Hematopoietic multipotent progenitor cell (in vitro differentiated cells): ENCODE results near the gene CD2AP. TPM values are rescaled to one million over a fixed set of nuclear protein-coding genes. Genes with fewer than 3 reads are reported as not detected.
A peak's percentile ranks its signal among the peaks of the same experiment; 100 is the strongest.
"Not testable (repeated sequence)": the region's sequence is repeated elsewhere in the genome, so short reads cannot be mapped to it uniquely, and the experiment has no call there.

Experiments used
- DNase-seq, 3 donors: peaks; one replicate each; pipeline ENCODE4 v3.0.0-alpha.2; 2011 to 2015; ENCODE audit warnings: low read depth in 2 of 3, low spot score in 2 of 3
- total RNA-seq: library from RNA; depleted of rRNA; stranded (reverse); fragments of >200 nt; gene quantifications from one replicate; pipeline ENCODE4 v1.2.3, GENCODE V29; 2012

CD2AP gene, protein sequence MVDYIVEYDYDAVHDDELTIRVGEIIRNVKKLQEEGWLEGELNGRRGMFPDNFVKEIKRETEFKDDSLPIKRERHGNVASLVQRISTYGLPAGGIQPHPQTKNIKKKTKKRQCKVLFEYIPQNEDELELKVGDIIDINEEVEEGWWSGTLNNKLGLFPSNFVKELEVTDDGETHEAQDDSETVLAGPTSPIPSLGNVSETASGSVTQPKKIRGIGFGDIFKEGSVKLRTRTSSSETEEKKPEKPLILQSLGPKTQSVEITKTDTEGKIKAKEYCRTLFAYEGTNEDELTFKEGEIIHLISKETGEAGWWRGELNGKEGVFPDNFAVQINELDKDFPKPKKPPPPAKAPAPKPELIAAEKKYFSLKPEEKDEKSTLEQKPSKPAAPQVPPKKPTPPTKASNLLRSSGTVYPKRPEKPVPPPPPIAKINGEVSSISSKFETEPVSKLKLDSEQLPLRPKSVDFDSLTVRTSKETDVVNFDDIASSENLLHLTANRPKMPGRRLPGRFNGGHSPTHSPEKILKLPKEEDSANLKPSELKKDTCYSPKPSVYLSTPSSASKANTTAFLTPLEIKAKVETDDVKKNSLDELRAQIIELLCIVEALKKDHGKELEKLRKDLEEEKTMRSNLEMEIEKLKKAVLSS
- 8.1 TPM for total RNA-seq

- peak; percentile 87 to 99 (median 97) for DNase-seq
These were observed at the start of gene CD2AP for GRCh38 chr6:47477497-47478232. TSS of gene CD2AP (plus strand) at chr6:47477789. CDS start at chr6:47478245, 456 bp downstream.

- DNase-seq: no peak
These were observed 49.3 kb upstream of the CD2AP start for GRCh38 chr6:47428288-47428687.

GRCh38 chr6:47428746-47429664, 48.6 kb upstream of the CD2AP start:
- no peak for DNase-seq

GRCh38 chr6:47434372-47435253, 43.0 kb upstream of the CD2AP start:
- DNase-seq: no peak

- DNase-seq: no peak
These were observed 42.4 kb upstream of the CD2AP start for GRCh38 chr6:47435254-47435612.

- no peak for DNase-seq
These were observed 40.0 kb upstream of the CD2AP start for GRCh38 chr6:47437592-47437991.

DNA sequence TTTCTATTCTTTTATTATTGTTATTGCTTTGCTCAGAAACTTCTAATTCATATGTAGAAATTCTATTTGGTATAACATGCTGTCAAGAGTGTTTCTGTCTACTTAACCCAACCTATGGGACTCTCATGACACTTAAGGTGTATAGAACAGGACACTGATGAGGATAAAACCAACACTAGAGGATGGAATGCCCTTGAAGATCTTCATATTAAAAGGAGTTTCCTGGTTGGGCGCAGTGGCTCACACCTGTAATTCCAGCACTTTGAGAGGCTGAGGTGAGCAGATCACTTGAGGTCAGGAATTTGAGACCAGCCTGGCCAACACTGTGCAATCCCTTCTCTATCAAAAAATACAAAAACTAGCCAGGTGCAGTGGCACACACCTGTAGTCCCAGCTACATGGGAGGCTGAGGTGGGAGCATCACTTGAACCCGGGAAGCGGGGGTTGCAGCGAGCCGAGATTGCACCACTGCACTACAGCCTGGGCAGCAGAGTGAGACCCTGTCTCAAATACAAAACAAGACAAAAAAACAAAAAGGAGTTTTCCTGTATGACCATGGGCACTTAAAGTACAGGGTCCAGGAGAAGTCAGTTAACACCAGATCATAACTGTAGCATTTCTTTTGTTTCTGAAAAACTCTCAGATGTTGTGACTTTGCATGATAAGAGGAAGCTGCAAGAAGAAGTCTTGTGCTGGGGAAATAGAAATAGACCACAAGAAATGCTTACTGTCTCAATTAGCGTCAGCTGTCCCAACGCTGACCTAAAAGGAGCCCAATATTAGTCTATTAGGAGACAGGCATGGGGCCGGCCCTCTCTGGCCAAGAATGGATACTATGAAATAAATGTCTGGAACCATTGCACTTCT, 38.9 kb upstream of the CD2AP start:
- peak in 1 of 3 donors; percentile 51 for DNase-seq

GRCh38 chr6:47439348-47439668, 38.3 kb upstream of the CD2AP start:
- DNase-seq: no peak

GRCh38 chr6:47440719-47441118, 36.9 kb upstream of the CD2AP start:
- no peak for DNase-seq

DNA sequence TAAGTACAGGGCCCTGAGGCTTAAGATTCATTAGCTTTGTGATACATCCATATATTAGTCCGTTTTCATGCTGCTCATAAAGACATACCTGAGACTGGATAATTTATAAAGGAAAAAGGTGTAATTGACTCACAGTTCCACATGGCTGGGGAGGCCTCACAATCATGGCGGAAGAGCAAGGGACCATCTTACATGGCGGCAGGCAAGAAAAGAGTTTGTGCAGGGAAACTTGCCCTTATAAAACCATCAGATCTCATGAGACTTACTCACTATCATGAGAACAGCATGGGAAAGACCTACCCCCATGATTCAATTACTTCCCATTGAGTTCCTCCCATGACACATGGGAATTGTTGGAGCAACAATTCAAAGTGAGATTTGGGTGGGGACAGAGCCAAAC, 32.6 kb upstream of the CD2AP start:
- DNase-seq: not testable (repeated sequence)

- peak in 1 of 3 donors; percentile 2 for DNase-seq
These were observed 30.8 kb upstream of the CD2AP start for GRCh38 chr6:47446669-47447330.

GRCh38 chr6:47447722-47448121, 29.9 kb upstream of the CD2AP start:
- DNase-seq: no peak

GRCh38 chr6:47451162-47451561, 26.4 kb upstream of the CD2AP start:
- DNase-seq: no peak

- DNase-seq: no peak
These were observed 24.7 kb upstream of the CD2AP start for GRCh38 chr6:47452899-47453298.

DNA sequence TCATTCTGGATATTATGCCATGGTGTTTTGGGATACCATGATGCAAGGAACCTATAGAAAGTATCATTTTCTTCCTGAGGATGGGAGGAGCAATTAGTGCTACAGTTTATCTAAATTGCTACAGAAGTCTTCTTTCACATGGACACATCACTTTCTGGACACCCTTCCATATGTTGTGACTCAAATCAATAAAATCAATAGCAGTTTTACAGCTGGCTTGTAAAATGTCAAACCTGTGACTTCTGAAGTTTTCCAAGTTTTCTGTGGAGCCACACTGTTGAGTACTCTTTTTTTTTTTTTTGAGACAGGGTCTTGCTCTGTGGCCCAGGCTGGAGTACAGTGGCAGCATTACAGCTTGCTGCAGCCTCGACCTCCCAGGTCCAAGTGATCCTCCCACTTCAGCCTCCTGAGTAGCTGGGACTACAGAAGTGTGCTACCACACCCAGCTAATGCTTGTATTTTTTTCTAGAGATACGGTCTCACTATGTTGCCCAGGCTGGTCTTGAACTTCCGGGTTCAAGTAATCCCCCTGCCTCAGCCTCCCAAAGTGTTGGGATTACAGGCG, 24.1 kb upstream of the CD2AP start:
- no peak for DNase-seq

DNA sequence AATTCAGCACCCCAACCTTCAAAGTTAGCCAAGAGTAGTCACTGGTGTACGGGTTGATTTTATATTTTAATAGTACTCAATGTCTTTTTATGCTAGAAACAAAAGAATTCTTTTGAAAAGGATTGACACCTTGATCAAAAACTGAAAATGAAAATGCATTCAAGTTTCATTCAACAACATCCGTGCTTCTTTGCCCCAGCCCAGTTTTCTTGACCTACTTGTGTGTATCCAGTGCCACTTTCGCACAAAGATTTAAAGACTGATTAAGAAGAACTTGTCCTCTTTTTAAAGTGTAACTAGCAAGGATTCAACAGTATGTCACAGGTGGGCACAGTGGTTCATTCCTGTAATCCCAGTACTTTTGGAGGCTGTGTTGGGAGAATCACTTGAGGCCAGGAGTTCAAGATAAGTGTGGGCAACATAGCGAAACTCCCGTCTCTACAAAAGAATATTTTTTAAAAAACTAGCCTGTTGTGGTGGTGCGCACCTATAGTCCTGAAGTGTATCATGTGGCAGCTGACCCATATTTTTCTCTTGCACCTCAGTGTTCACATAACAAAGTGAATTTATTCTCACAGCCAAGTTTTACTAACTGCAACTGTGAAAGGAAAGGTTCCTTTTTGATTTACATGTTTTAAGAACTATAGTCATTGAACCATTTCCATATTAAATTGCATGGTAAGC, 22.7 kb upstream of the CD2AP start:
- no peak for DNase-seq

GRCh38 chr6:47455533-47456209, 21.9 kb upstream of the CD2AP start:
- DNase-seq: no peak
